GM23248 (cell line): ENCODE data around the gene CD68. TPM values are rescaled to one million over a fixed set of nuclear protein-coding genes. Genes with fewer than 3 reads are reported as not detected.

ENCODE experiments used
- DNase-seq: peaks from one replicate; pipeline ENCODE4 v3.0.0-alpha.2; 2015
- H2AFZ ChIP-seq: fragments of 200-600 bp; sonication (generic); 2 replicates; pipeline ENCODE4 v1.6.1; 2016; ENCODE audit warnings: antibody characterized with exemption
- H3F3A ChIP-seq: fragments of 200-600 bp; sonication (generic); 2 replicates; pipeline ENCODE4 v1.6.1; 2016; ENCODE audit warnings: mild to moderate bottlenecking, antibody characterized with exemption, mixed run types; ENCODE audit not compliant: insufficient read depth
- H3K27ac ChIP-seq: fragments of 200-600 bp; sonication (generic); 2 replicates; pipeline ENCODE4 v1.5.1; 2016; ENCODE audit warnings: mild to moderate bottlenecking
- H3K27me3 ChIP-seq: fragments of 200-600 bp; sonication (generic); replicated peaks from 2 replicates; pipeline ENCODE4 v1.6.1; 2016; ENCODE audit warnings: mild to moderate bottlenecking; ENCODE audit not compliant: insufficient read depth
- H3K36me3 ChIP-seq: fragments of 200-600 bp; sonication (generic); 2 replicates; pipeline ENCODE4 v1.6.1; 2016; ENCODE audit warnings: low read depth, mild to moderate bottlenecking
- H3K4me1 ChIP-seq: fragments of 200-600 bp; sonication (generic); 2 replicates; pipeline ENCODE4 v1.6.1; 2016; ENCODE audit warnings: mild to moderate bottlenecking; ENCODE audit not compliant: insufficient read depth
- H3K4me2 ChIP-seq: fragments of 200-600 bp; sonication (generic); one replicate; pipeline ENCODE4 v1.6.1; 2016; ENCODE audit warnings: mild to moderate bottlenecking; ENCODE audit not compliant: unreplicated experiment
- H3K4me3 ChIP-seq: fragments of 200-600 bp; sonication (generic); 2 replicates; pipeline ENCODE4 v1.5.1; 2016; ENCODE audit warnings: mild to moderate bottlenecking
- H3K79me2 ChIP-seq: fragments of 200-600 bp; sonication (generic); 2 replicates; pipeline ENCODE4 v1.6.1; 2016; ENCODE audit warnings: mild to moderate bottlenecking; ENCODE audit not compliant: insufficient read depth
- H3K9ac ChIP-seq: fragments of 200-600 bp; sonication (generic); 2 replicates; pipeline ENCODE4 v1.6.1; 2016; ENCODE audit warnings: mild to moderate bottlenecking
- H3K9me2 ChIP-seq: fragments of 200-600 bp; sonication (generic); 2 replicates; pipeline ENCODE4 v1.6.1; 2016; ENCODE audit warnings: mixed run types, mild to moderate bottlenecking, moderate library complexity; ENCODE audit not compliant: insufficient read depth
- H3K9me3 ChIP-seq: fragments of 200-600 bp; sonication (generic); one replicate; pipeline ENCODE4 v1.6.1; 2017; ENCODE audit warnings: low read depth
- H4K20me1 ChIP-seq: fragments of 200-600 bp; sonication (generic); 2 replicates; pipeline ENCODE4 v1.6.0; 2016; ENCODE audit not compliant: insufficient read depth
- EZH2 ChIP-seq: fragments of 200-600 bp; sonication (generic); IDR thresholded peaks from 2 replicates; pipeline ENCODE4 v1.6.1; 2018; ENCODE audit warnings: antibody characterized with exemption, mild to moderate bottlenecking; ENCODE audit not compliant: insufficient read depth, poor library complexity, severe bottlenecking
- EZH2phosphoT487 ChIP-seq: fragments of 200-600 bp; sonication (generic); IDR thresholded peaks from 2 replicates; pipeline ENCODE4 v1.6.1; 2018; ENCODE audit warnings: antibody characterized with exemption, moderate library complexity, mild to moderate bottlenecking, low read depth; ENCODE audit not compliant: insufficient read depth
- WGBS, 2 experiments: methylation state at CpG; one replicate each; pipeline ENCODE4 v1.1.6; 2015 to 2017; ENCODE audit warnings: low lambda C conversion rate in 2 of 2, low coverage in 1 of 2; ENCODE audit errors: missing lambda C conversion rate in 2 of 2; 5-methylcytosine and 5-hydroxymethylcytosine counted together
- in situ Hi-C: fragments of 300-500 bp; cut with MboI; formaldehyde crosslinking; loops from 2 replicates; pipeline ENCODE4 v1.15.0; 2020
- polyA plus RNA-seq: library from polyadenylated mRNA; unstranded; fragments of >200 nt; fragmentation: Nextera tagmentation; extraction: Ambion mirVana; gene quantifications from 2 replicates; pipeline ENCODE4 v1.2.1, GENCODE V29; 2016
- total RNA-seq: library from RNA; depleted of rRNA; stranded (reverse); fragments of >200 nt; shearing (Covaris generic); gene quantifications from 2 replicates; pipeline ENCODE4 v1.2.3, GENCODE V29; 2014

The CD68 gene
- total and polyA plus RNA-seq, 2 experiments from 2014 or later = 55.0 to 84.5 TPM

DNA sequence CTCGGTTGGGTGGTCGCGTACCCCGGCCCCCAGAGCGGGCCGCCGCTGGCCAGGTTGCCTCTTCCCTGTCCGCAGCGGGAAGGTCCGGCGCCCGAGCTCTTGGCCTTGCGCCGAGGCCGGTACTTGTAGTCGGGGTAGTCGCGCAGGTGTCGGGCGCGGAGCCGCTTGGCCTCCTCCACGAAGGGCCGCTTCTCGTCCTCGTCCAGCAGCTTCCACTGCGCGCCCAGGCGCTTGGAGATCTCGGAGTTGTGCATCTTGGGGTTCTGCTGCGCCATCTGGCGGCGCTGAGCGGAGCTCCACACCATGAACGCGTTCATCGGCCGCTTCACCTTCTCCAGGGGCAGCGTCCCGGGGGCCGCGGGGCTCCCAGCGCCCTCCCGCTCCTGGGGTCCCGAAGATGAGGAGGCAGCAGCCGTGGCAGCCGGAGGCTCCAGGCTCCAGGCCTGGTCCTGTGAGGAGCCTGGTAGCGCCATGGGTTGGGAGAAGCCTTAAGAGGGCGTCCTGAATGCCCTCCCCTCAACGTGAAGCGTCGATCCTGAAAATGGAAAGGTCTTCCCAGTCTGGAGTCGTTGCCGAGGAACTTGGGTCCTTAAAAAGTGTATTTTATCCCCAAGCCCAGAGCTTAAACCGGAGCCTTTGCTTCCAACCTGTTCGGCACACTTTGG is 9.9 kb downstream of the CD68 start:
- H3K27me3 ChIP-seq = no peaks in the 10 kb centered on the region
- H4K20me1 ChIP-seq = no peaks in the 10 kb centered on the region
- no peak for TF ChIP-seq EZH2phosphoT487
- no peak for TF ChIP-seq EZH2
- H3K9me2 ChIP-seq = no peaks in the 10 kb centered on the region
- H3F3A ChIP-seq = peaks cover 52% of the 10 kb centered on the region
- H3K79me2 ChIP-seq = peaks cover 17% of the 10 kb centered on the region
- peak overlapping the region; percentile 76 for H3K27ac ChIP-seq
- H3K9ac ChIP-seq = peak overlapping the region; percentile 66
- H3K4me2 ChIP-seq = peak overlapping the region; percentile 77
- peaks cover 44% of the 10 kb centered on the region for H3K4me1 ChIP-seq
- in situ Hi-C loops = no loop called here
- DNase-seq = peak; percentile 94
- WGBS, 2 experiments = 7 to 8% methylated on average over 49 to 56 of the region's 56 CpGs
- no peak overlapping the region for H2AFZ ChIP-seq
- H3K9me3 ChIP-seq = no peaks in the 10 kb centered on the region
- peak overlapping the region; percentile 44; the same call in 1 of the 2 replicates for H3K4me3 ChIP-seq
- H3K36me3 ChIP-seq = peaks cover 20% of the 10 kb centered on the region; the same call in 1 of the 2 replicates

- Histone ChIP-seq H3K4me1 (peaks cover 37% of the 10 kb centered on the region), H4K20me1 (no peaks in the 10 kb centered on the region), H3K79me2 (peaks cover 10% of the 10 kb centered on the region), H3K36me3 (peaks cover 27% of the 10 kb centered on the region), H3K27me3 (no peaks in the 10 kb centered on the region), H3K9ac (peak within 1 kb of the TSS; percentile 66), H3K27ac (peak within 1 kb of the TSS; percentile 76), H3K9me2 (no peaks in the 10 kb centered on the region), H3F3A (peaks cover 52% of the 10 kb centered on the region), H3K9me3 (no peaks in the 10 kb centered on the region), H3K4me2 (peak within 1 kb of the TSS; percentile 77), H2AFZ (no peak within 1 kb of the TSS), H3K4me3 (peak within 1 kb of the TSS; percentile 44; the same call in 1 of the 2 replicates)
- TF ChIP-seq EZH2phosphoT487 = no peak
- in situ Hi-C loops = no loop called here
- DNase-seq = peak; percentile 68
- WGBS, 2 experiments = 29 to 49% methylated on average over 10 to 24 of the region's 24 CpGs
Observed at GRCh38 chr17:7589891-7590691, 10.7 kb downstream of the CD68 start, which contains the start of gene SOX15. SOX15 (minus strand) TSS chr17:7590094; CDS start chr17:7589676, 418 bp downstream.

DNA sequence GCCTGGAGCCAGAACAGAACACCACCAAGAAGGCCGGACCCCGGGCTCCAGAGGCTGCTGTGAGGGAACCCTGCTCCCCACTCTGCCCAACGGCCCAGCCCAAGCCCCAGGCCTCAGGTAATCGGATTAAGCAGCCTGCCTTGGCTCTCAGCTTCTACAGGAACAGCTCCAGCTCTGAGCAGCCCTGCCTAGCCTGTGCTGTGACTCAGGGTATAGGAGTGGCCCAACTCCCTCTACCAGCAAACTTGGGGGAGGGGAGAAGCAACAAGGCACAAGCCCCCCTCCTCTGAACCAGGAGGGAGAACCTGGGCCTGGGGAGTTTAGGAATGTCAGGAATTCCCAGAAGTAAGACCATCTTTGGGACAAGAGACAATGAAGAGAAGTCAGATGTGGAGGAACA is 11.3 kb downstream of the CD68 start:
- peaks cover 37% of the 10 kb centered on the region for H3K4me1 ChIP-seq
- in situ Hi-C loops = no loop called here
- no peak overlapping the region for H3K4me3 ChIP-seq
- peaks cover 47% of the 10 kb centered on the region for H3F3A ChIP-seq
- no peaks in the 10 kb centered on the region for H3K27me3 ChIP-seq
- peak overlapping the region; percentile 30 for H3K27ac ChIP-seq
- no peak overlapping the region for H2AFZ ChIP-seq
- H3K36me3 ChIP-seq = peaks cover 34% of the 10 kb centered on the region
- H4K20me1 ChIP-seq = no peaks in the 10 kb centered on the region
- peak; percentile 81 for DNase-seq
- WGBS, 2 experiments = 50 to 63% methylated on average over 4 of the region's 4 CpGs
- peak overlapping the region; percentile 15 for H3K4me2 ChIP-seq
- H3K9me3 ChIP-seq = no peaks in the 10 kb centered on the region
- peaks cover 3% of the 10 kb centered on the region for H3K79me2 ChIP-seq
- TF ChIP-seq EZH2phosphoT487 = no peak
- TF ChIP-seq EZH2 = no peak
- no peak overlapping the region for H3K9ac ChIP-seq
- no peaks in the 10 kb centered on the region for H3K9me2 ChIP-seq

DNA sequence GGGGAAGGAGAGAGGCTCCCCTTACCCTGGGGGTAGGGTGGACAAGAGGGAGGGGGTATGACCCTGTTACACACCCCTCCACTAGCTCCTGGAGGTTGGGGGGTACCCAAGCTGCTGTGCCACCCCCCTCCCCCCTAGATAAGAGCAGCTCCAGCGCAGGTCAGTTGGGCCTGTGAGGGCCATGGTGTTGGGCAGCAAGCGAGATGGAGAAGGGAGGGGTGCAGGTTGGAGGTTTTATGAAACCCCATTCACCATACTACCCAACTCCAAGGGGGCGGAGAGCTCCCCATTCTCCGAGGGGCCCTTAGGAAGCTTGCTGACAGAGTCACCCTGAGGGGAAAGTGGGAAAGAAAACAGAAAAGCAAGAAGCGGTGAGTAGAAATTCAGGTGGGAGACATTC is 12.2 kb downstream of the CD68 start:
- no peaks in the 10 kb centered on the region for H4K20me1 ChIP-seq
- 88% methylated on average over 5 of the region's 5 CpGs for WGBS, 2 experiments
- peaks cover 38% of the 10 kb centered on the region for H3F3A ChIP-seq
- H3K9me2 ChIP-seq = no peaks in the 10 kb centered on the region
- H3K79me2 ChIP-seq = no peaks in the 10 kb centered on the region; the same call in 1 of the 2 replicates
- H3K9ac ChIP-seq = no peak overlapping the region
- no peaks in the 10 kb centered on the region for H3K27me3 ChIP-seq
- no peak overlapping the region for H3K27ac ChIP-seq
- peaks cover 42% of the 10 kb centered on the region for H3K36me3 ChIP-seq
- TF ChIP-seq EZH2 (no peak), EZH2phosphoT487 (no peak)
- in situ Hi-C loops = no loop called here
- H2AFZ ChIP-seq = no peak overlapping the region
- no peaks in the 10 kb centered on the region for H3K9me3 ChIP-seq
- H3K4me3 ChIP-seq = no peak overlapping the region
- DNase-seq = no peak
- no peak overlapping the region for H3K4me2 ChIP-seq
- H3K4me1 ChIP-seq = peaks cover 34% of the 10 kb centered on the region
